Measurements from ENCODE around the gene GPS2.
"Not testable (repeated sequence)": the region's sequence is repeated elsewhere in the genome, so short reads cannot be mapped to it uniquely, and the experiment has no call there.

The GPS2 gene

DNA sequence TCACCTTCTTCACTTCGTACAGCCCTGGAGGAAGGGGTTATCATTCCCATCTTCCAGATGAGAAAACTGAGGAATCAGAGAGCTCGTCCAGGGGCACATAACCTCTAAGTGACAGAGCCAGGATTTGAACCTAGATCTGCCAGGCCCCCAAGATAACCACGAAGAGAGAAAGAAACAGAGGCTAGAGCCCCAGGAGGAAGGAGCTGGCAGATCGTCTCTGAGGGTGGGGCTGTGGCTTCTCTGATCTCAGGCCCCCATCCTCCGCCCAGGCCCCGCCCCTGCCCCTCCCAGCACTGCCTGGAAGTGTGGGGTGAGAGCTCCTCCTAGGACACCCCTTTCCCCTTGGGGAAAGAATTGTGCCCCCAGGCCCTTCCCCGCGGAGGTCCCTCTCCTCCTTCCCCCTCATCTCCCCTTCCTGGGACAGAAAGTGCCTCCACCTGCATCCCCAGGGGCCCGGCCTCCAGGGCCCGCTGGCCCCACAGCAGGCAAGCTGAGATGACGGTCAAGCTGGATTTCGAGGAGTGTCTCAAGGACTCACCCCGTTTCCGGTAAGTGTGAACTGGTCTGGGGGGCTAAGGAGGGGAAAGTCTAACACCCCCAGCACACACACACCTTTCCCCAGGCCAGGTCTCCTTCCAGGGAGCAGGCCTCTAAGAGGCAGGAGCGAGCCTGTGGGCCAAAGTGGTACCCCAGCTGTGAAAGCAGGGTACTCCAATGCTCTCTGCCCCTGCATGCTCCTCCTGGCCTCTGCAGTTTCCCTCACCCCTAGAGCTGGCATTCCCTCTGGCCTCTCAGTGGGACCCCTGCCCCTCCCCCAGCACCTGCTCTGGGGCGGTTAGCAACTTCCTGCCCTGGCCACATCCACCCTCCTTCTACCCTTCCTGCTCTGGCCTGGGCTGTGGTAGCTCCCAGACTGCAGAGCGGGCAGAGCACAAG, 21.3 kb upstream of the GPS2 start, which contains the start of gene ACAP1:
TSS of gene ACAP1 (plus strand) at position 290 of the 936 bp plus-strand sequence. CDS start at position 496, 206 bp downstream.
- peak; percentile 78 for DNase-seq

- DNase-seq = not testable (repeated sequence)
Measured at GRCh38 chr17:7335765-7336164, 20.6 kb upstream of the GPS2 start.

- no peak for DNase-seq
Measured at GRCh38 chr17:7334938-7335538, 19.9 kb upstream of the GPS2 start.

DNA sequence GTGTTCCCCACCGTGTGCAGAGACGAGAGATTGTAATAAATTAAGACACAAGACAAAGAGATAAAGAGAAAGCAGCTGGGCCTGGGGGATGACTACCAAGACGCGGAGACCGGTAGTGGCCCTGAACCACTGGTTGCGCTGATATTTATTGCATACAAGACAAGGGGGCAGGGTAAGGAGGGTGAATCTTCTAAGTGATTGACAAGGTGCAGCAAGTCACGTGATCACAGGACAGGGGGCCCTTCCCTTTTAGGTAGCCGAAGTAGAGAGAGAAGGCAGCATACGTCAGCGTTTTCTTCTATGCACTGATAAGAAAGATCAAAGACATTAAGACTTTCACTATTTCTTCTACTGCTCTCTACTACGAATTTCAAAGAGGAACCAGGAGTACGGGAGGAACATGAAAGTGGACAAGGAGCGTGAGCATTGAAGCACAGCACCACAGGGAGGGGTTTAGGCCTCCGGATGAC, 17.5 kb upstream of the GPS2 start:
- peak; percentile 71 for DNase-seq

DNA sequence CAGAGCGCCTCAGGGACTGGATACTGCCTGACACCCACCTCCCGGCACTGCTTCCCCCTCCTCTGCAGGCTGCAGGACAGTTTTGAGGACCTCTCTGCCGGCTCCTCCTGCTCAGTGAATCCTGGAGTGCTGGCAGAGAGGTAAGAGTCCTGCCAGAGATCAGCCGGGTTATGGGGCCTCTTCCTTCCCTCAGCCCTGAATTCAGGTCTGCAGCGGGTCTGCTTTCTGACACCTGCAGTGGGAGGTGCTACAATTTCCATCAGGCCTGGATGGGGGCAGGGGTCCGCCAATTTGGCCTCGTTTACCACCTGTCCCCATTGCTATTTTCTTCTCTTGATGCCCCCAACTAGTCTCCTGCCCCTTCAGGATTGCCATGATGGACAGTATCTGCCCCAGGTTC, 17.0 kb upstream of the GPS2 start:
- DNase-seq = no peak

DNA sequence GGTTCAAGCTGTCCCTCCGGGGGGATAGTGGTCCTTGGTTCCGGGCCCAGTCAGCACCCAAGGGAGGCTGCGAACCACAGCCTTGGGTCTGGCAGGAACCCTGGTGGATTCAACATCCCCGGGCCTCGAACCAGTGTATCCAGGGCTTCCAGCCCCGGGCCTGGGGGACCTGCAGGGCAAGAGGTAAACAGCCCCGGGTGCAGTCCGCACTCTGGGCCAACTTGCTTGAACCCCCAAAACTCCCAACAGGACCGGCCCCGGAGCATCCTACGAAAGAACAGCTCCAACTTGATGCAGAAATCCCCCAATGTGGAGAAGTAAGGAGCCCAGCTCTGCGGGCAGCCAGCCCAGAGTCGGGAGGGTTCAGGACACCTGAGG, 15.5 kb upstream of the GPS2 start:
- DNase-seq = no peak

DNA sequence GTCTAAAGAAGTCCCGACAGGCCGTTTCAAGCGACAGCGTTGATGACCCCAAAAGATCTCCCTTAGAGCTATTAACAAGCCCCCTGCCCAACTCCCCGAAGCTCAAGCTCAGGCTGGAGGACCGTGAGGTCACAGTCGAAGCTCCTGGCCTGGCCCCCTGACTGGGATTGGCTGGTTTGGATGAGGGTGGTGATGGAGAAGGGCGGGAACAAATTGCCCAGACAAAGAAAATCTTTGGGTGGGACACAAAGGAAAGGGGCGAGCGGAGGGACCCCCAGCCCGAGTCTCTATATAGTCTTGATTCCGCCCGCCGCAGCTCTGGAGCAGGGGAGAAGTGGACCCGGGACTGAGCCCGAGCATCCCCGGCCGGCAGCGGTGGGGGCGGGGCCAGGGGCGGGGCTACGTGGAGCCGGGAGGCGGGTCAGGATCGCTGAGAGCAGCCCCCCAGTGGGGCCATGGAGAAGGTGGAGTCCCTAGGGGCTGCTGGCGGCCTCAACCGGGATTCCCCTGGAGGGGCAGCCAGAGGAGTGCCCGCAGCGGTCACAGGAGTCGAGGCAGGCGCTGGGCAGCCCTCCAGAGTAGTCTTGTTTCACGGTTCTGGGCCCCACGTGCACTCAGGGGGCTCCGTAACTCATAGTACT, 15.0 kb upstream of the GPS2 start:
- peak; percentile 81 for DNase-seq

DNA sequence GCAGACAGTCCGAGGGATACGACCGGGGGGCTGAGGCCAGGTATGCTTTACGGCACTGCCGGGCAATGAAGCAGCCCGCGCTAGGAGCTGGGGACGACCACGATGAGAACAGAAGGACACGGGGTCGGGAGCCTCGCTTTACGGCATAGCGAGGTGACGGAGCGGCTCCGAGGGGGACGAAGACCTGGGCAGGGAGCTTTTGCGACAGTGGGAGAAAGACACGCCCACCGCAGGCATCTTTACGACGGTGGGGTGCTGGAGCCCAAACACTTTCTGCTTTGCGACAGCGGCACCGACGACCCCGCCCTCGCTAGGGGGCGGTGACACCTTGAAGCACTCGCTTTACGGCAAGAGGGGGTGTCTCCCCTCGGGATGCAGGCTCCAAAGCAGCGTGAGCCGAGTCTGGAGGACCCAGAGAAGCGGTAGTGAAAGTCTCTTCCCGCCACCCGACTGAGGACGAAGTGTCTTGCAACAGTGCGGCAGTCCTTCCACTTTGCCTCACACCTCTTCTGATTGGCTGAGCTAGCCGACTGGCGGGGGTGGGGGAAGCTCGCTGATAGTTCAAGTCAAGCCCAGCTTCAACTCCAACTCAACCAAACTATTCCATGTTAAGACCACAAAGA, 14.3 kb upstream of the GPS2 start:
- DNase-seq = peak; percentile 97

DNA sequence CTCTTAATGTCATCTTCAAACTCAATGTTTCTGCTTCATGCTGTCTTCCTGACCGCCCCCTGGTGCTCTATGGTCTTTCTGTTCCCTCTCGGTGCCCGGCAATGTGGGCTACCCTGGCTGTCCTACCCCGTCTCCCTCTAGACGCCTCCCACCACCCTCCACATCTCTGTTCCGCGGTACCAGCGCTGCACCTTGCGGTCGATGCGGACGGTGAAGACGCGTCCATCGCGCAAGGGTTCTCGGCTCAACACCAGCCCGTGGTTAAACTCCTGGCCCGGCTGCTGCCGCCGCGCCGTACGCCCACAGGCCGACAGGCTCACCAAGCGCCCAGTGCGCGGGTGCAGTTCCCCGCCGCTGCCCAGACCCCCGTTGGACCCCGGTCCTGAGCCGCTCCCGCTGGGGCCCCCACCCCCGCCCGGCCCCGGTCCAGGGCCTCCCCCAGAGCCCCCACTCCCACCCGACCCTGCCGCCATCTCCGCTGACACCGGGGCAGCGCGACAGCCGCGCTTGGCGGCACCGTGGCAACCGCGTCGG, 13.7 kb upstream of the GPS2 start, which contains the start of gene NEURL4:
TSS of gene NEURL4 (minus strand) at position 496 of the 534 bp plus-strand sequence. CDS start at position 473, 23 bp downstream.
- DNase-seq = no peak

GRCh38 chr17:7328009-7328408, 12.8 kb upstream of the GPS2 start:
- no peak for DNase-seq

DNA sequence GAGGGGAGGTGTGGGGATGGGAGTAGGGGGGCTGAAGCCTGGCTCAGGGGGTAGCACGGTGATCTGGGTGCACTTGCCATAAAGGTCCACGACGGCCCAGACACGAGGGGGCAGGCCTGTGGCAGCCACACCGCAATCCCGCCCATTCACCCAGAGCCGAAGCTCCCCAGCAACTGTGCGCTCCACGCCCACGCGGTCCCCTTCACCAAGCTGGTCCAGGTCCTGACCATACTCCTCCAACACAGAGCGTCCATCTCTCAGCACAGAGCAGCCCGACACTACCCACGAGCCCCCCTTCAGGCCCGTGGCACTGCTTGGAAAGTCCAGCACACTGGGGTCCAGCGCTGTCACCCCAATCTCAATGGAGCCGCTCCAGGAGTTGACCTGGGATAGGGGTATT, 12.3 kb upstream of the GPS2 start:
- DNase-seq = no peak

- DNase-seq = no peak
Measured at GRCh38 chr17:7327056-7327455, 11.9 kb upstream of the GPS2 start.

DNA sequence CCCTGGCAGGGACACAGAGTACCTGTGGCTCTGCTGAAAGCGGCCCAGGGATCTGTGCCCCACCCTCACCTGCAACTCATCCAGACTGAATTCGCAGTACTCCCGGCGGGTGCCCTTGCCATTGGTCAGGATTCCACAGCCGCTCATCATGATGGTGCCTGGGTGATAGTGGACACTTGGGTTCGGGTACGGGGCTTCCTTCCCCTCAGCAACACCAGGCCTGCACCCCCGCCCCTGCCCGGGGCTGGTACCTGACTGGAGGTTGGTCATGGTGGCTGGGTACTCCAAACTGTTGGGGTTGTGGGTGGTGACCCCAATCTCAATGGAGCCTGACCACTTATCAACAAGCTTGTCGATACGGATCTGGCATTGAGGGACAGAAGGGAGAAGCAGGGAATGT, 11.0 kb upstream of the GPS2 start:
- DNase-seq = no peak

- no peak for DNase-seq
Measured at GRCh38 chr17:7325031-7325528, 9.9 kb upstream of the GPS2 start.

- DNase-seq = no peak
Measured at GRCh38 chr17:7324438-7324779, 9.2 kb upstream of the GPS2 start.

DNA sequence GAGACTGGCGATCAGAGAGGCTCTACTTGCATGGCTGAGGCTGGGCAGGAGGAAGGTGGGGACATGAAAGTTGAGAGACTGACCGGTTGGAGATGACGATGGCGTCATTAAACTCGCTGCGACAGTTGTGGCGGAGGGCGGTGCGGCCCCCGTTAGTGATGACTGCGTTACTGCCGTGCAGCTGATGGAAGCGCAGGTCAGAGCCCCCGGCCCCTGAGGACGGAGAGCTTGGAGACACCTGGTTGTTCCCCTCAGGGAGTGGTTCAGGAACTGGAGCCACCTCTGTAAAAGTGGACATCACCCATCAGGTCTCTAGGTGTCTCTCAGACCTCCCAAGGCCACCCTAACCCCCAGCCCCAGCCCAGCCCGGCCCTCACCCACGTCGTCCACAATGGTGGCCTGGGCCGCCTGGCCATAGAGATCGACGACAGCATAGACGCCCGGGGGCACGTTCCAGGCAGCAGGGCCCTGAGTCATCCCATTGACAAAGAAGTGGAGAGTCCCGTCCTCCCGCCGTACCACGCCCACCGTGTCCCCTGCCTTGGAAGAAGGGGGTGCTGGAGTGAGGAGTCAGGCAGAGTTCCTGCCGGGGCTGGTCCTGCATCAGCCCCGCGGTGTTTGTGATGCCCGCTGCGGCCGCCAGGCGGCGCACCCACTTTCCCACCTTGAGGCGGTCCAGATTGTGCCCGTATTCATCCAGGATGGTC, 8.7 kb upstream of the GPS2 start:
- DNase-seq = peak; percentile 55

DNA sequence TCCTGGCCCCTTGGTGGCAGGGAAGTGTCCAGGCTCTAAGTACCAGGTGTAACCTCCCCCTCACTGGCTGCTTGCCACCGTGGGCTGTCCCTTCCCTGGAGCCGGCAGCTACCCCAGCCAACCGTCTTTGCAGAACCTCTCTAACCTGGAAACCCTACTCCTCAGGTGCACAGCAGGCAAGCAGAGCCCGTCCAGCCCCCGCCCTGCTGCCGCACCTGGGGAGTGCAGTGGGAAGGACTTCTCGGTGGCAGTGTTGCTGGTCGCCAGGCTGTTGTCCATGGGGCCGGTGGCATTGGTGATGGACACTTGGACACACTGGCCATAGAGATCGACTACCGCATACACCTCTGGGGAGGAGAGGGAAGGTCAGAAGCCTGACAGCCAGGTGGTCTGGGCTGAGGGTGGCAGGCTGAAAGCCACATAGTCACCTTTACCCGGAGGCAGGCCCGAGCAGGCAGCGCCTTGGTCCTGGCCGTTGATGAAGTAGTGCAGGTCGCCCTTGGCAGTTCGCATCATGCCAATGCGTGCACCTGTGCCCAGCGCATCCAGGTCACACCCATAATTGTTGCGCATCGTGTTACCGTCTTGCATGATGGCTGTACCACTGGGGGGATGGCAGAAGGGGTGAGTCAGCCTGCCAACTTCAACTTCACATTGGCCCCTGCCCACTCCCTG, 7.5 kb upstream of the GPS2 start:
- DNase-seq = no peak

DNA sequence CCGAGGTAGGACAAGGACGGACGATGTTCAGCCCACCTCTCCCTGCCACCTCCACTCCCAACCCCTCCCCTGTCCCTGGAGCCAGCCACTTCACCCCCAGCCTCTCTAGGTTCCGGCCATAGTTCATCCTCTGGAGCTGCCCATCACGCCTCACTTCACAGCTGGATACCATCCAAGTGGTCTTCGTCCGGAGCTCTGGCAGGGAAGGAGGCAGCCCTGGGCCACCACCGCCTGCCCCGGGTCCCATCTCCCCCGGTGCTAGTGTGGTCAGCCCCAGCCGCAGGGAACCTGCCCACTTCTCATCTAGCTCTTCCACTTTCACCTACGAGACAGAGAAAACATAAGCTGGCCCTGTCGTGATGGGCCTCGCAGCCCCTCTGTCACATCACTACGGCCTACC, 6.3 kb upstream of the GPS2 start:
- DNase-seq = no peak

DNA sequence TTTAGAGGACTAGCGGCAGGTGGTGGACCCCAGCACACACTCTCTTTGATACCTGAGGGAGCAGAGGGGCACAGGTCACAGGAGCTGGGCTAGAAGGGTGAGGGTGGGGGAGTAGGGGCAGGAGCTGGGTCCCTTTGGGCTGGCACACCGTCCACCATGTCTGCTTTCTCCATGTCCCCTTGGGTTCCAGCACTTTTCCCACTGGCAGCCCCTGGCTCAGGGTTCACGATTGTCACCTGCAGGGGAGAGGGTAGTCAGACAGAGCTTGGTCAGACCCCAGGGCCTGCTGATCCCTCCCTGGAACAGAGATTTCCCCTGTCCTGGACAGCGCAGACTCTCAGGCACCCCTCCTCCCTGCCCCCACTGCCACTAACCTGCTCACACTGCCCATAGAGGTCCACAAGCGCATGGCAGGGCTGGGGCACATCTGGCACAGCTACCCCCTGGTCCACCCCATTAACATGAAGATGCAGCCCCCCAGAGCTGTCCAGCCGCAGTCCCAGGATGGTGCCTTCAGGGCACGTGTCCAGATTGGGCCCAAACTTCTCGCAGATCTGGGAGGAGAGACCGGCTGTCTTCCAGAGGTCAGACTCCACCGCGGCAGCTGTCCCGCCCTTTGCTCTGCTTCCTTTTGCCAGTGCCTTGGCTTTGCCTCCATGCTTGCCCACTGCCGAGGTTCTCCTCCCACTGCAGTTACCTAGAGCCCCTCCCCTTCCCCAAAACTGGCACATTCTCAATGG, 3.1 kb upstream of the GPS2 start:
- DNase-seq = no peak

GRCh38 chr17:7317161-7317803, 2.1 kb upstream of the GPS2 start:
- no peak for DNase-seq

Measured in central memory CD4-positive, alpha-beta T cell (primary cell).